GM23338 (cell line): Measurements from ENCODE around the gene BRCC3. TPM values are rescaled to one million over a fixed set of nuclear protein-coding genes. Genes with fewer than 3 reads are reported as not detected.

Experiments used
- ATAC-seq: fragments of 200-7000 bp; cut with Tn5 transposase; 3 replicates; pipeline ENCODE4 v1.9.1; 2020
- DNase-seq: peaks from one replicate; pipeline ENCODE4 v3.0.0-alpha.2; 2015; ENCODE audit warnings: low spot score
- H2AFZ ChIP-seq: fragments of 200-600 bp; sonication (generic); 2 replicates; pipeline ENCODE4 v1.8.0; 2016; ENCODE audit warnings: antibody characterized with exemption, mild to moderate bottlenecking, moderate library complexity
- H3F3A ChIP-seq: fragments of 200-600 bp; sonication (generic); replicated peaks from 2 replicates; pipeline ENCODE4 v1.8.0; 2017; ENCODE audit warnings: antibody characterized with exemption, mixed run types, low read depth
- H3K27ac ChIP-seq: fragments of 200-600 bp; sonication (generic); 2 replicates; pipeline ENCODE4 v1.6.1; 2016; ENCODE audit warnings: low read depth
- H3K27me3 ChIP-seq: fragments of 200-600 bp; sonication (generic); 2 replicates; pipeline ENCODE4 v1.8.0; 2016; ENCODE audit warnings: mild to moderate bottlenecking, mixed run types, moderate library complexity; ENCODE audit not compliant: insufficient read depth
- H3K36me3 ChIP-seq: fragments of 200-600 bp; sonication (generic); 2 replicates; pipeline ENCODE4 v1.8.0; 2016; ENCODE audit warnings: mild to moderate bottlenecking; ENCODE audit not compliant: insufficient read depth
- H3K4me1 ChIP-seq: fragments of 200-600 bp; sonication (generic); 2 replicates; pipeline ENCODE4 v1.8.0; 2016; ENCODE audit warnings: mild to moderate bottlenecking, moderate library complexity; ENCODE audit not compliant: insufficient read depth
- H3K4me2 ChIP-seq: fragments of 200-600 bp; sonication (generic); 2 replicates; pipeline ENCODE4 v1.7.1; 2017; ENCODE audit warnings: mixed run types
- H3K4me3 ChIP-seq: fragments of 200-600 bp; sonication (generic); 2 replicates; pipeline ENCODE4 v1.6.1; 2016; ENCODE audit warnings: mixed run types
- H3K79me2 ChIP-seq: fragments of 200-600 bp; sonication (generic); replicated peaks from 2 replicates; pipeline ENCODE4 v1.8.0; 2017; ENCODE audit warnings: mild to moderate bottlenecking; ENCODE audit not compliant: insufficient read depth
- H3K9me2 ChIP-seq: fragments of 200-600 bp; sonication (generic); 2 replicates; pipeline ENCODE4 v1.8.0; 2017; ENCODE audit not compliant: insufficient read depth
- H4K20me1 ChIP-seq: fragments of 200-600 bp; sonication (generic); replicated peaks from 2 replicates; pipeline ENCODE4 v1.8.0; 2017; ENCODE audit warnings: mild to moderate bottlenecking; ENCODE audit not compliant: insufficient read depth
- H3K27ac Mint-ChIP-seq: 2 replicates; pipeline ENCODE4 v1.8.0; 2020; ENCODE audit warnings: inconsistent platforms, mild to moderate bottlenecking, moderate library complexity, mixed read lengths
- H3K27me3 Mint-ChIP-seq: 3 replicates; pipeline ENCODE4 v1.8.0; 2022; ENCODE audit warnings: low read depth, mild to moderate bottlenecking, moderate library complexity, mixed read lengths, inconsistent platforms; ENCODE audit not compliant: insufficient read depth, poor library complexity
- H3K36me3 Mint-ChIP-seq: 3 replicates; pipeline ENCODE4 v1.8.0; 2021; ENCODE audit warnings: low read depth, mild to moderate bottlenecking, inconsistent platforms, moderate library complexity, mixed read lengths
- H3K4me1 Mint-ChIP-seq: 3 replicates; pipeline ENCODE4 v1.8.0; 2020; ENCODE audit warnings: mild to moderate bottlenecking, inconsistent platforms, mixed read lengths
- H3K4me3 Mint-ChIP-seq: 3 replicates; pipeline ENCODE4 v1.8.0; 2021; ENCODE audit warnings: moderate library complexity, mild to moderate bottlenecking, inconsistent platforms, mixed read lengths
- H3K9me3 Mint-ChIP-seq: 3 replicates; pipeline ENCODE4 v1.8.0; 2020; ENCODE audit warnings: moderate library complexity, mild to moderate bottlenecking, inconsistent platforms, mixed read lengths
- CREB1 ChIP-seq: fragments of 250-450 bp; sonication (Bioruptor Pico); IDR thresholded peaks from 2 replicates; pipeline ENCODE4 v1.5.0; 2020; ENCODE audit warnings: low read depth, mild to moderate bottlenecking, moderate library complexity
- ETS1 ChIP-seq: IDR thresholded peaks from 2 replicates; pipeline ENCODE4 v1.6.1; 2016; ENCODE audit warnings: antibody characterized with exemption
- EZH2 ChIP-seq: fragments of 200-600 bp; sonication (generic); IDR thresholded peaks from one replicate; pipeline ENCODE4 v1.8.0; 2017; ENCODE audit warnings: antibody characterized with exemption, mild to moderate bottlenecking, low read depth; ENCODE audit not compliant: unreplicated experiment
- EZH2phosphoT487 ChIP-seq: fragments of 200-600 bp; sonication (generic); IDR thresholded peaks from one replicate; pipeline ENCODE4 v1.8.1; 2018; ENCODE audit warnings: antibody characterized with exemption; ENCODE audit not compliant: unreplicated experiment
- JUNB ChIP-seq: IDR thresholded peaks from one replicate; pipeline ENCODE4 v1.6.1; 2016; ENCODE audit warnings: antibody characterized with exemption; ENCODE audit not compliant: unreplicated experiment
- NANOG ChIP-seq: IDR thresholded peaks from 2 replicates; pipeline ENCODE4 v1.6.1; 2016; ENCODE audit warnings: antibody characterized with exemption, borderline replicate concordance
- POLR2AphosphoS5 ChIP-seq: IDR thresholded peaks from 2 replicates; pipeline ENCODE4 v1.6.1; 2016; ENCODE audit warnings: antibody characterized with exemption, low read depth
- REST ChIP-seq: IDR thresholded peaks from one replicate; pipeline ENCODE4 v1.6.1; 2018; ENCODE audit warnings: antibody characterized with exemption; ENCODE audit not compliant: unreplicated experiment
- STAT1 ChIP-seq: IDR thresholded peaks from one replicate; pipeline ENCODE4 v1.6.1; 2016; ENCODE audit warnings: antibody characterized with exemption; ENCODE audit not compliant: unreplicated experiment
- ZNF114 ChIP-seq: fragments of 250-450 bp; sonication (Bioruptor Pico); IDR thresholded peaks from 2 replicates; pipeline ENCODE4 v1.5.0; 2020; ENCODE audit warnings: mild to moderate bottlenecking, moderate library complexity
- ZNF331 ChIP-seq: fragments of 250-450 bp; sonication (Bioruptor Pico); IDR thresholded peaks from 2 replicates; pipeline ENCODE4 v1.5.0; 2020; ENCODE audit warnings: low read depth, mild to moderate bottlenecking, moderate library complexity
- polyA plus RNA-seq: library from polyadenylated mRNA; unstranded; fragments of >200 nt; fragmentation: Nextera tagmentation; extraction: Ambion mirVana; gene quantifications from 2 replicates; pipeline ENCODE4 v1.2.1, GENCODE V29; 2016
- total RNA-seq: library from RNA; depleted of rRNA; stranded (reverse); fragments of >200 nt; shearing (Covaris generic); gene quantifications from 2 replicates; pipeline ENCODE4 v1.2.3, GENCODE V29; 2014
- TF ChIP-seq, protein P1 (sequence below), 2 experiments: fragments of 200-600 bp in 1 of 2; sonication (generic) in 1 of 2; conservative IDR thresholded peaks; 2 replicates each; pipeline versions ENCODE4 v1.5.1 to v1.6.1; 2016 to 2017; ENCODE audit warnings: antibody characterized with exemption in 2 of 2, low read depth in 2 of 2, mild to moderate bottlenecking in 2 of 2, moderate library complexity in 1 of 2

Gene BRCC3
- total and polyA plus RNA-seq, 2 experiments from 2014 or later: 18.4 to 26.7 TPM

- TF ChIP-seq, protein P1, sequence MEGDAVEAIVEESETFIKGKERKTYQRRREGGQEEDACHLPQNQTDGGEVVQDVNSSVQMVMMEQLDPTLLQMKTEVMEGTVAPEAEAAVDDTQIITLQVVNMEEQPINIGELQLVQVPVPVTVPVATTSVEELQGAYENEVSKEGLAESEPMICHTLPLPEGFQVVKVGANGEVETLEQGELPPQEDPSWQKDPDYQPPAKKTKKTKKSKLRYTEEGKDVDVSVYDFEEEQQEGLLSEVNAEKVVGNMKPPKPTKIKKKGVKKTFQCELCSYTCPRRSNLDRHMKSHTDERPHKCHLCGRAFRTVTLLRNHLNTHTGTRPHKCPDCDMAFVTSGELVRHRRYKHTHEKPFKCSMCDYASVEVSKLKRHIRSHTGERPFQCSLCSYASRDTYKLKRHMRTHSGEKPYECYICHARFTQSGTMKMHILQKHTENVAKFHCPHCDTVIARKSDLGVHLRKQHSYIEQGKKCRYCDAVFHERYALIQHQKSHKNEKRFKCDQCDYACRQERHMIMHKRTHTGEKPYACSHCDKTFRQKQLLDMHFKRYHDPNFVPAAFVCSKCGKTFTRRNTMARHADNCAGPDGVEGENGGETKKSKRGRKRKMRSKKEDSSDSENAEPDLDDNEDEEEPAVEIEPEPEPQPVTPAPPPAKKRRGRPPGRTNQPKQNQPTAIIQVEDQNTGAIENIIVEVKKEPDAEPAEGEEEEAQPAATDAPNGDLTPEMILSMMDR (conservative IDR thresholded peaks at IDR 0.05; ENCODE audit: low read depth in 2 of 2): no peak
- no peak for TF ChIP-seq POLR2AphosphoS5
- no peak for TF ChIP-seq EZH2
- no peak for TF ChIP-seq ZNF114 (CRISPR knock-in tag)
- no peak for TF ChIP-seq EZH2phosphoT487
- no peak for TF ChIP-seq STAT1
These were observed 9.5 kb upstream of the BRCC3 start (continued) for GRCh38 chrX:155061760-155062159.

DNA sequence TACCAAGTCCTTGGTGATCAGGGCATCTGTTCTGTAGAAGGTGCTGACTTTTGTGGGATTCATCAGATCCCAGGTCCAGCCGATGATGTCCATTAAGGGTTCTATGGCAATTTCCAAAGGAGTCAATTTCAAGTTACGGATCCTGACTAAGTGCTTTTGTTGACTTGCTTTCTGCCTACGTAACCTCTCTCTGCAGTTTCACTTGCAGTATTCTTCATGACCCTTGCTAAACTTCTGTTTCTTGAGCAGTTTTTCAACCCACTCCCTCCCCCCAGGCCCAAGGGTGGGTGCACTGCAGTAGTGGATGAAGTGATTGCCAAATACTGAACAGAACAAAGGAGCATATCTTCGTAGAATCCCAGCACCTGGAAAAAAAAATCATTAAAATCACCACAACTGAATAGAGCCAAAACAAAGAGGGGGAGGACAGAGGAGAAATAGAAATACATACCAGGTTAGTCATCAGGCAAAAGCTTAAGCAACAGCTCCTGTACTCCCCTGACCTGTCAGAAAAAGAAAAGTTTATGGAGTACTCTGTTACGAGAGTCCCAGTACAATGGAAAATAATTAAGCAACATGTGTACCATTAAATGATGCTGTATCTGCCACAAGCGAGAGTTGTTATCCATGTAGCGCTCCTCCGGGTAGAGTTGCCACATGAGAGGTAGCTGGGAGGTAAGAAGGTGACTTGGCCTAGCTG, 6.1 kb upstream of the BRCC3 start:
- peaks cover 3% of the 10 kb centered on the region; the same call in 1 of the 3 replicates for H3K36me3 Mint-ChIP-seq
- H3K79me2 ChIP-seq: peaks cover 7% of the 10 kb centered on the region; the same call in 1 of the 2 replicates
- no peaks in the 10 kb centered on the region for H3K4me1 ChIP-seq
- H3K27me3 Mint-ChIP-seq: no peaks in the 10 kb centered on the region
- H3K4me1 Mint-ChIP-seq: no peaks in the 10 kb centered on the region
- DNase-seq: no peak
- no peak for ATAC-seq
- no peak overlapping the region for H3K4me3 ChIP-seq
- no peak overlapping the region for H2AFZ ChIP-seq
- no peaks in the 10 kb centered on the region for H3K27me3 ChIP-seq
- H3K9me3 Mint-ChIP-seq: no peaks in the 10 kb centered on the region
- H3K4me2 ChIP-seq: no peak overlapping the region
- no peaks in the 10 kb centered on the region for H4K20me1 ChIP-seq
- H3F3A ChIP-seq: no peaks in the 10 kb centered on the region
- H3K9me2 ChIP-seq: no peaks in the 10 kb centered on the region
- no peaks in the 10 kb centered on the region; the same call in 1 of the 2 replicates for H3K36me3 ChIP-seq
- H3K27ac Mint-ChIP-seq: no peak overlapping the region
- H3K27ac ChIP-seq: no peak overlapping the region
- H3K4me3 Mint-ChIP-seq: no peak overlapping the region
- TF ChIP-seq CREB1 (CRISPR knock-in tag) (no peak), ZNF114 (CRISPR knock-in tag) (no peak), EZH2 (no peak), ZNF331 (CRISPR knock-in tag) (no peak), EZH2phosphoT487 (no peak), ETS1 (no peak), REST (no peak), NANOG (no peak), JUNB (no peak), STAT1 (no peak), POLR2AphosphoS5 (no peak)
- TF ChIP-seq, protein P1 (conservative IDR thresholded peaks at IDR 0.05; ENCODE audit: low read depth in 2 of 2): no peak
